OCI-LY1 (cell line): ENCODE measurements around the gene INPP5J.

Experiments
- H2AFZ ChIP-seq: fragments of 200-600 bp; sonication (generic), shearing (Covaris generic); 2 replicates; pipeline ENCODE4 v1.6.0; 2014; ENCODE audit warnings: antibody characterized with exemption, mild to moderate bottlenecking, low read length
- H3F3A ChIP-seq: fragments of 200-600 bp; sonication (generic), shearing (Covaris generic); 2 replicates; pipeline ENCODE4 v1.6.0; 2014; ENCODE audit warnings: mild to moderate bottlenecking, antibody characterized with exemption, low read length, moderate library complexity; ENCODE audit not compliant: insufficient read depth
- H3K27ac ChIP-seq: fragments of 200-600 bp; sonication (generic); 2 replicates; pipeline ENCODE4 v1.5.1; 2014; ENCODE audit warnings: low read length, mixed run types, mild to moderate bottlenecking, low read depth; ENCODE audit not compliant: poor library complexity, severe bottlenecking
- H3K27me3 ChIP-seq: fragments of 200-600 bp; sonication (generic); 2 replicates; pipeline ENCODE4 v1.6.0; 2014; ENCODE audit warnings: antibody characterized with exemption, mild to moderate bottlenecking, low read length, moderate library complexity; ENCODE audit not compliant: insufficient read depth
- H3K36me3 ChIP-seq: fragments of 200-600 bp; sonication (generic); 2 replicates; pipeline ENCODE4 v1.6.1; 2014; ENCODE audit warnings: mild to moderate bottlenecking, antibody characterized with exemption, low read length, moderate library complexity, mixed read lengths; ENCODE audit not compliant: insufficient read depth
- H3K4me1 ChIP-seq: fragments of 200-600 bp; sonication (generic); 2 replicates; pipeline ENCODE4 v1.5.1; 2014; ENCODE audit warnings: mild to moderate bottlenecking, low read length, moderate library complexity; ENCODE audit not compliant: insufficient read depth, severe bottlenecking
- H3K4me2 ChIP-seq: fragments of 200-600 bp; sonication (generic), shearing (Covaris generic); 2 replicates; pipeline ENCODE4 v1.6.1; 2014; ENCODE audit warnings: low read length
- H3K4me3 ChIP-seq: fragments of 200-600 bp; sonication (generic); 2 replicates; pipeline ENCODE4 v1.5.1; 2014; ENCODE audit warnings: low read length, low read depth, mild to moderate bottlenecking, mixed read lengths; ENCODE audit not compliant: poor library complexity, severe bottlenecking
- H3K79me2 ChIP-seq: fragments of 200-600 bp; shearing (Covaris generic); 2 replicates; pipeline ENCODE4 v1.6.1; 2016; ENCODE audit warnings: mixed run types, low read length, mixed read lengths; ENCODE audit not compliant: insufficient read depth
- H3K9ac ChIP-seq: fragments of 200-600 bp; sonication (generic), shearing (Covaris generic); 2 replicates; pipeline ENCODE4 v1.6.1; 2014; ENCODE audit warnings: mild to moderate bottlenecking, low read length, mixed read lengths
- H3K9me2 ChIP-seq: fragments of 200-600 bp; sonication (generic), shearing (Covaris generic); 2 replicates; pipeline ENCODE4 v1.6.1; 2014; ENCODE audit warnings: low read depth, mild to moderate bottlenecking, low read length, mixed read lengths
- H3K9me3 ChIP-seq: fragments of 200-600 bp; shearing (Covaris generic); 2 replicates; pipeline ENCODE4 v1.6.1; 2014; ENCODE audit warnings: low read length, mixed read lengths
- H4K20me1 ChIP-seq: fragments of 200-600 bp; sonication (generic), shearing (Covaris generic); 2 replicates; pipeline ENCODE4 v1.6.0; 2016; ENCODE audit warnings: mild to moderate bottlenecking, low read length; ENCODE audit not compliant: insufficient read depth
- CTCF ChIP-seq: fragments of 200-600 bp; sonication (generic), shearing (Covaris generic); IDR thresholded peaks from 2 replicates; pipeline ENCODE4 v1.5.1; 2017; ENCODE audit warnings: mild to moderate bottlenecking, antibody characterized with exemption, low read length, moderate library complexity, mixed read lengths
- EZH2 ChIP-seq: fragments of 200-600 bp; sonication (generic), shearing (Covaris generic); IDR thresholded peaks from 2 replicates; pipeline ENCODE4 v1.8.0; 2017; ENCODE audit warnings: borderline replicate concordance, mixed run types, mild to moderate bottlenecking, antibody characterized with exemption, low read length, moderate library complexity, mixed read lengths

INPP5J gene

DNA sequence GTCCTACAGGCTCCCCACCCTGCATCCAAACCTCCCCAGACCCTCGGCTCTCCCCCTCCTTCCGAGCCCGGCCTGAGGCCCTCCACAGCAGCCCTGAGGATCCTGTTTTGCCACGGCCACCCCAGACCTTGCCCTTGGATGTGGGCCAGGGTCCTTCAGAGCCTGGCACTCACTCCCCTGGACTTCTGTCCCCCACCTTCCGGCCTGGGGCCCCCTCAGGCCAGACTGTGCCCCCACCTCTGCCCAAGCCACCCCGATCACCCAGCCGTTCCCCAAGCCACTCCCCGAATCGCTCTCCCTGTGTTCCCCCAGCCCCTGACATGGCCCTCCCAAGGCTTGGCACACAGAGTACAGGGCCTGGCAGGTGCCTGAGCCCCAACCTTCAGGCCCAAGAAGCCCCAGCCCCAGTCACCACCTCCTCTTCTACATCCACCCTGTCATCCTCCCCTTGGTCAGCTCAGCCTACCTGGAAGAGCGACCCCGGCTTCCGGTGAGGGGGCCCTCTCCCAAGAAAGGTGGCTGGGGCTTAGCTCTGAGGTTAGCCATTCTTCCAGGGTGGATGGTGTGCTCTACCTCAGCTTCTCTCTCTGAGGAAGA, 2.9 kb downstream of the INPP5J start:
- Histone ChIP-seq H3K27ac (no peak overlapping the region), H3K9me2 (no peaks in the 10 kb centered on the region), H3K27me3 (no peaks in the 10 kb centered on the region), H3K9ac (no peak overlapping the region), H3K36me3 (no peaks in the 10 kb centered on the region), H3F3A (no peaks in the 10 kb centered on the region), H3K4me3 (no peak overlapping the region), H3K4me1 (peaks cover 22% of the 10 kb centered on the region), H2AFZ (no peak overlapping the region), H3K9me3 (no peaks in the 10 kb centered on the region), H3K4me2 (no peak overlapping the region), H3K79me2 (no peaks in the 10 kb centered on the region), H4K20me1 (no peaks in the 10 kb centered on the region)
- TF ChIP-seq CTCF, result no peak
- no peak for TF ChIP-seq EZH2

GRCh38 chr22:31126128-31126868, 3.5 kb downstream of the INPP5J start:
- H3K9ac ChIP-seq, result peak overlapping the region; percentile 14; the same call in 1 of the 2 replicates
- H3F3A ChIP-seq, result no peaks in the 10 kb centered on the region
- no peak overlapping the region for H2AFZ ChIP-seq
- no peaks in the 10 kb centered on the region for H3K9me3 ChIP-seq
- H4K20me1 ChIP-seq, result no peaks in the 10 kb centered on the region
- no peaks in the 10 kb centered on the region for H3K27me3 ChIP-seq
- H3K79me2 ChIP-seq, result no peaks in the 10 kb centered on the region
- H3K36me3 ChIP-seq, result no peaks in the 10 kb centered on the region
- no peaks in the 10 kb centered on the region for H3K9me2 ChIP-seq
- no peak overlapping the region for H3K27ac ChIP-seq
- H3K4me2 ChIP-seq, result peak overlapping the region; percentile 93
- peak overlapping the region; percentile 63 for H3K4me3 ChIP-seq
- H3K4me1 ChIP-seq, result peaks cover 22% of the 10 kb centered on the region
- no peak for TF ChIP-seq CTCF
- TF ChIP-seq EZH2, result no peak

DNA sequence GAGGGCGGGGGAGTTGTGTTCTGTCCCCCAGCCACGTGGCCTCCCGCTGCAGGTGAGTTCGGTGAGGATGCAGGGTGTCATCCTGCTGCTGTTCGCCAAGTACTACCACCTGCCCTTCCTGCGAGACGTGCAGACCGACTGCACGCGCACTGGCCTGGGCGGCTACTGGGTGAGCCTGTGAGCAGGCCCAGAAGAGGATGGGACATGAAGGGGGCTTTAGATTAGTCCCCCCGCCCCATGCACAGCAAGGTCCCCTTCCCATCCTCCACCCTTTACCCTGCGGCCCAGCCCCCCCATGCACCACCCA, 4.1 kb downstream of the INPP5J start:
- Histone ChIP-seq H3K36me3 (no peaks in the 10 kb centered on the region), H4K20me1 (no peaks in the 10 kb centered on the region), H3K27me3 (no peaks in the 10 kb centered on the region), H3K4me1 (peaks cover 22% of the 10 kb centered on the region), H3K4me2 (peak overlapping the region; percentile 93), H3K4me3 (peak overlapping the region; percentile 63), H3K9me2 (no peaks in the 10 kb centered on the region), H3F3A (no peaks in the 10 kb centered on the region), H3K27ac (no peak overlapping the region), H3K9me3 (no peaks in the 10 kb centered on the region), H3K79me2 (no peaks in the 10 kb centered on the region), H2AFZ (no peak overlapping the region), H3K9ac (peak overlapping the region; percentile 55; the same call in 1 of the 2 replicates)
- no peak for TF ChIP-seq EZH2
